22Rv1 (cell line): ENCODE measurements around the gene CLDN18.

ENCODE experiments used
- CTCF ChIP-seq: fragments of 450-650 bp; IDR thresholded peaks from 2 replicates; pipeline ENCODE4 v1.5.1; 2017; ENCODE audit warnings: mild to moderate bottlenecking
- ZFX ChIP-seq: fragments of 450-650 bp; IDR thresholded peaks from 2 replicates; pipeline ENCODE4 v1.6.1; 2017; ENCODE audit warnings: antibody characterized with exemption, borderline replicate concordance

- TF ChIP-seq CTCF = no peak
- TF ChIP-seq ZFX = no peak
These were observed 52.1 kb downstream of the CLDN18 start for GRCh38 chr3:138062037-138062436.
